H1 (cell line): ENCODE results near the gene BARHL1. TPM values are rescaled to one million over a fixed set of nuclear protein-coding genes. Genes with fewer than 3 reads are reported as not detected.

ENCODE experiments used
- CTCF ChIA-PET: fragments of 300-600 bp; sonication (Branson Sonifier 250); formaldehyde crosslinking; loops from one replicate; lab custom pipeline; 2021; ENCODE audit not compliant: partially characterized antibody; lab: Charles Lee
- POLR2A ChIA-PET: fragments of 300-600 bp; sonication (Branson Sonifier 250); formaldehyde crosslinking; loops from one replicate; lab custom pipeline; 2021; ENCODE audit warnings: inconsistent platforms; ENCODE audit not compliant: partially characterized antibody; lab: Charles Lee
- DNase-seq, 2 experiments: peaks; one replicate each; pipeline versions ENCODE4 v3.0.0 to v3.0.0-alpha.2; 2010 to 2022; ENCODE audit warnings: low spot score in 2 of 2, low read depth in 1 of 2, mixed read lengths in 1 of 2
- FAIRE-seq: peaks from 2 replicates; lab custom pipeline; 2011; peaks lifted over from hg19 to GRCh38; lab: Jason Lieb, UNC
- H2AFZ ChIP-seq: 2 replicates; pipeline ENCODE4 v1.8.1; 2012; ENCODE audit warnings: low read length, inconsistent platforms
- H2AK5ac ChIP-seq: 2 replicates; pipeline ENCODE4 v1.6.1; 2013; ENCODE audit warnings: low read depth, low read length
- H2BK120ac ChIP-seq: replicated peaks from 2 replicates; pipeline ENCODE3; 2013; ENCODE audit warnings: low read depth, low read length, inconsistent platforms
- H2BK12ac ChIP-seq: 2 replicates; pipeline ENCODE4 v1.6.1; 2013; ENCODE audit warnings: low read depth, low read length
- H2BK15ac ChIP-seq: 2 replicates; pipeline ENCODE4 v1.6.1; 2013; ENCODE audit warnings: low read length
- H2BK20ac ChIP-seq: 2 replicates; pipeline ENCODE4 v1.6.1; 2013; ENCODE audit warnings: low read length
- H2BK5ac ChIP-seq: 2 replicates; pipeline ENCODE4 v1.6.1; 2013; ENCODE audit warnings: low read depth, low read length
- H3K14ac ChIP-seq: 2 replicates; pipeline ENCODE4 v1.6.1; 2013; ENCODE audit warnings: inconsistent platforms; ENCODE audit not compliant: insufficient read length
- H3K18ac ChIP-seq: 2 replicates; pipeline ENCODE4 v1.6.1; 2013; ENCODE audit warnings: low read length; ENCODE audit errors: extremely low read depth
- H3K23ac ChIP-seq: 2 replicates; pipeline ENCODE4 v1.6.1; 2013; ENCODE audit warnings: inconsistent platforms; ENCODE audit not compliant: insufficient read length
- H3K23me2 ChIP-seq: 2 replicates; pipeline ENCODE4 v1.6.1; 2013; ENCODE audit warnings: low read depth, low read length
- H3K27ac ChIP-seq: 2 replicates; pipeline ENCODE4 v1.6.1; 2011; ENCODE audit warnings: low read depth, low read length, inconsistent platforms
- H3K27me3 ChIP-seq, 4 experiments: replicated peaks in 1 of 4; 1 replicate in 1 of 4; 2 replicates in 3 of 4; pipeline versions ENCODE4 v1.6.1 to v1.8.1; 2011 to 2013; ENCODE audit warnings: low read length in 3 of 4, mild to moderate bottlenecking in 3 of 4, inconsistent platforms in 2 of 4, mixed read lengths in 2 of 4, moderate library complexity in 1 of 4; ENCODE audit not compliant: control insufficient read depth in 3 of 4, insufficient read depth in 3 of 4; ENCODE audit errors: extremely low read depth in 1 of 4
- H3K36me3 ChIP-seq, 4 experiments: 2 replicates each; pipeline versions ENCODE4 v1.6.1 to v1.8.1; 2011 to 2013; ENCODE audit warnings: mild to moderate bottlenecking in 4 of 4, low read length in 3 of 4, moderate library complexity in 2 of 4, control low read depth in 1 of 4, inconsistent platforms in 1 of 4; ENCODE audit not compliant: insufficient read depth in 4 of 4, control insufficient read depth in 2 of 4
- H3K4ac ChIP-seq: replicated peaks from 2 replicates; pipeline ENCODE3; 2013; ENCODE audit warnings: low read length, low read depth, mixed read lengths, inconsistent platforms; ENCODE audit not compliant: insufficient read length
- H3K4me1 ChIP-seq, 4 experiments: replicated peaks in 1 of 4; 1 replicate in 1 of 4; 2 replicates in 3 of 4; pipeline versions ENCODE4 v1.6.1 to v1.8.1; 2011 to 2013; ENCODE audit warnings: low read length in 3 of 4, inconsistent platforms in 2 of 4, mixed read lengths in 1 of 4; ENCODE audit not compliant: insufficient read depth in 4 of 4, control insufficient read depth in 3 of 4
- H3K4me2 ChIP-seq, 2 experiments: 2 replicates each; pipeline versions ENCODE4 v1.6.1 to v1.8.1; 2011 to 2013; ENCODE audit warnings: low read depth in 2 of 2, low read length in 2 of 2, control low read depth in 1 of 2, inconsistent platforms in 1 of 2, mild to moderate bottlenecking in 1 of 2; ENCODE audit not compliant: insufficient read depth in 1 of 2
- H3K4me3 ChIP-seq, 4 experiments: fragments of 200-600, 300-600 bp in 1 of 4; sonication (generic), shearing (Covaris generic), sonication (Bioruptor Twin) in 1 of 4; 2 replicates each; pipeline versions ENCODE4 v1.5.1 to v1.8.1; 2011 to 2016; ENCODE audit warnings: low read length in 4 of 4, low read depth in 3 of 4, control low read depth in 2 of 4, inconsistent platforms in 2 of 4, mild to moderate bottlenecking in 2 of 4, mixed read lengths in 1 of 4, moderate library complexity in 1 of 4; ENCODE audit not compliant: insufficient read depth in 2 of 4; ENCODE audit errors: extremely low read depth in 1 of 4
- H3K56ac ChIP-seq: replicated peaks from 2 replicates; pipeline ENCODE3; 2013; ENCODE audit warnings: low read depth, mild to moderate bottlenecking, mixed read lengths, low read length, inconsistent platforms; ENCODE audit not compliant: insufficient read length
- H3K79me1 ChIP-seq: 2 replicates; pipeline ENCODE4 v1.6.1; 2013; ENCODE audit warnings: low read depth, low read length, control low read depth
- H3K79me2 ChIP-seq, 2 experiments: 2 replicates each; pipeline versions ENCODE4 v1.6.1 to v1.8.1; 2012 to 2013; ENCODE audit warnings: low read length in 2 of 2, mild to moderate bottlenecking in 2 of 2, inconsistent platforms in 1 of 2; ENCODE audit not compliant: insufficient read depth in 2 of 2, control insufficient read depth in 1 of 2
- H3K9ac ChIP-seq, 4 experiments: replicated peaks in 1 of 4; 1 replicate in 1 of 4; 2 replicates in 3 of 4; pipeline versions ENCODE4 v1.6.1 to v1.8.1; 2011 to 2013; ENCODE audit warnings: low read depth in 3 of 4, low read length in 3 of 4, control low read depth in 2 of 4, mild to moderate bottlenecking in 2 of 4, moderate library complexity in 2 of 4, inconsistent platforms in 1 of 4; ENCODE audit errors: extremely low read depth in 1 of 4
- H3K9me3 ChIP-seq, 2 experiments: 2 replicates each; pipeline versions ENCODE4 v1.6.1 to v1.8.1; 2012 to 2013; ENCODE audit warnings: mild to moderate bottlenecking in 2 of 2, moderate library complexity in 2 of 2, control low read depth in 1 of 2, inconsistent platforms in 1 of 2, low read depth in 1 of 2, low read length in 1 of 2, mixed read lengths in 1 of 2; ENCODE audit not compliant: insufficient read depth in 2 of 2
- H4K20me1 ChIP-seq, 2 experiments: replicated peaks in 1 of 2; 2 replicates each; pipeline versions ENCODE3 to v1.8.1; 2011 to 2013; ENCODE audit warnings: inconsistent platforms in 2 of 2, low read length in 2 of 2, mild to moderate bottlenecking in 1 of 2; ENCODE audit not compliant: insufficient read depth in 2 of 2, control insufficient read depth in 1 of 2
- H4K5ac ChIP-seq: 2 replicates; pipeline ENCODE4 v1.6.1; 2013; ENCODE audit warnings: low read length, low read depth, mixed read lengths, inconsistent platforms; ENCODE audit not compliant: insufficient read length
- H4K8ac ChIP-seq: 2 replicates; pipeline ENCODE4 v1.8.0; 2013; ENCODE audit warnings: mild to moderate bottlenecking, moderate library complexity, low read length, inconsistent platforms; ENCODE audit not compliant: insufficient read depth; ENCODE audit errors: extremely low read depth
- H4K91ac ChIP-seq: replicated peaks from 2 replicates; pipeline ENCODE3; 2013; ENCODE audit warnings: low read length, mixed read lengths, inconsistent platforms; ENCODE audit not compliant: insufficient read length
- HDAC2 ChIP-seq, 2 experiments: fragments of 300-600 bp in 1 of 2; sonication (generic) in 1 of 2; IDR thresholded peaks; 2 replicates each; pipeline ENCODE4 v1.6.1; 2011 to 2012; ENCODE audit warnings: low read depth in 2 of 2, low read length in 2 of 2, mild to moderate bottlenecking in 2 of 2, moderate library complexity in 2 of 2, borderline replicate concordance in 1 of 2, inconsistent platforms in 1 of 2
- SRF ChIP-seq: IDR thresholded peaks from 2 replicates; pipeline ENCODE4 v1.6.1; 2011; ENCODE audit warnings: mild to moderate bottlenecking, low read depth, low read length, moderate library complexity
- YY1 ChIP-seq: IDR thresholded peaks from 2 replicates; pipeline ENCODE4 v1.6.1; 2011; ENCODE audit warnings: low read depth, mild to moderate bottlenecking, low read length
- WGBS, 2 experiments: shearing (Covaris generic) in 1 of 2; methylation state at CpG; one replicate each; pipeline versions ENCODE4 v1.1.6 to v1.1.7; 2013 to 2015; ENCODE audit warnings: low lambda C conversion rate in 2 of 2, mixed read lengths in 2 of 2, inconsistent platforms in 1 of 2, low coverage in 1 of 2, missing lambda C conversion rate in 1 of 2; ENCODE audit not compliant: insufficient replicate concordance in 2 of 2, insufficient coverage in 1 of 2, insufficient read length in 1 of 2; ENCODE audit errors: extremely low coverage in 1 of 2, missing lambda C conversion rate in 1 of 2; 5-methylcytosine and 5-hydroxymethylcytosine counted together
- polyA plus RNA-seq, 7 experiments: library from polyadenylated mRNA; depleted of rRNA in 3 of 7; stranded (reverse) in 5 of 7; unstranded in 2 of 7; fragments of >200 nt in 5 of 7; fragments of 200-250 nt in 2 of 7; gene quantifications; 1 replicate in 5 of 7; 2 replicates in 1 of 7; 4 replicates in 1 of 7; pipeline versions ENCODE4 v1.2.1 to v1.2.3, GENCODE V29; 2011 to 2013; ENCODE audit warnings: missing spikeins in 2 of 7, mixed read lengths in 2 of 7
- total RNA-seq: library from RNA; stranded (reverse); fragmentation: NEBNext Ultra II Directional; extraction: Animal tissue kit (Norgen Biotek cat#: 25700); gene quantifications from 2 replicates; pipeline ENCODE4 v1.2.1, GENCODE V29; 2021
- TF ChIP-seq, protein P1 (sequence below): IDR thresholded peaks from 2 replicates; pipeline ENCODE4 v1.6.1; 2011; ENCODE audit warnings: low read depth, mild to moderate bottlenecking, low read length; ENCODE audit not compliant: insufficient read depth

Gene BARHL1
- total and polyA plus RNA-seq, 2 of the 8 experiments (the other 6 are each of a cell fraction or from before 2014, with no cell fraction given) = not detected

GRCh38 chr9:132639322-132639721 lies 56.9 kb downstream of the BARHL1 start:
- Histone ChIP-seq H2AFZ (no peak overlapping the region), H2BK15ac (no peak overlapping the region), H2BK20ac (no peak overlapping the region), H2BK5ac (no peak overlapping the region), H3K27ac (no peak overlapping the region), H3K23ac (no peak overlapping the region), H4K8ac (no peak overlapping the region), H3K79me2 (no peaks in the 10 kb centered on the region), H3K9ac (no peak overlapping the region), H4K20me1 (peaks cover 0 to 2% of the 10 kb centered on the region in 2 experiments), H4K5ac (no peak overlapping the region), H2AK5ac (no peak overlapping the region), H3K18ac (no peak overlapping the region), H3K4me2 (no peak overlapping the region), H4K91ac (no peak overlapping the region), H3K14ac (no peak overlapping the region), H3K79me1 (no peaks in the 10 kb centered on the region), H2BK120ac (no peak overlapping the region), H3K4ac (no peak overlapping the region), H3K4me1 (no peaks in the 10 kb centered on the region), H2BK12ac (no peak overlapping the region), H3K23me2 (no peaks in the 10 kb centered on the region), H3K27me3 (no peaks in the 10 kb centered on the region), H3K36me3 (peaks cover 0 to 30% (median 13%) of the 10 kb centered on the region in 4 experiments; a peak in 4 of 8 replicates), H3K4me3 (no peak overlapping the region), H3K56ac (no peak overlapping the region), H3K9me3 (no peaks in the 10 kb centered on the region)
- DNase-seq (no peak), FAIRE-seq (no peak)
- CTCF ChIA-PET = interaction anchor here (1.7 kb wide), 1 partner anchor 11 kb away, joined by 6 read pairs; no protein-coding TSS in a partner anchor
- WGBS, 2 experiments = 92% methylated on average over 5 of the region's 5 CpGs; no CpG with 5 or more reads in 1 of the 2 experiments
- TF ChIP-seq, protein P1, sequence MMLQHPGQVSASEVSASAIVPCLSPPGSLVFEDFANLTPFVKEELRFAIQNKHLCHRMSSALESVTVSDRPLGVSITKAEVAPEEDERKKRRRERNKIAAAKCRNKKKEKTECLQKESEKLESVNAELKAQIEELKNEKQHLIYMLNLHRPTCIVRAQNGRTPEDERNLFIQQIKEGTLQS = no peak
- TF ChIP-seq YY1 (no peak), SRF (no peak), HDAC2 (IDR thresholded peaks at IDR 0.05; ENCODE audit: borderline replicate concordance in 1 of 2, low read depth in 2 of 2, low read length in 2 of 2) (no peak)
- POLR2A ChIA-PET = interaction anchor here (1.3 kb wide), 1 partner anchor 10 kb away, joined by 4 read pairs; no protein-coding TSS in a partner anchor
